Non-pigmented ciliary epithelial cell (primary cell): ENCODE data around the gene SOX8.
"Not testable (repeated sequence)": the region's sequence is repeated elsewhere in the genome, so short reads cannot be mapped to it uniquely, and the experiment has no call there.

Experiments
- DNase-seq: peaks from one replicate; pipeline ENCODE4 v3.0.0-alpha.2; 2010; ENCODE audit warnings: low read depth

Gene SOX8

DNA sequence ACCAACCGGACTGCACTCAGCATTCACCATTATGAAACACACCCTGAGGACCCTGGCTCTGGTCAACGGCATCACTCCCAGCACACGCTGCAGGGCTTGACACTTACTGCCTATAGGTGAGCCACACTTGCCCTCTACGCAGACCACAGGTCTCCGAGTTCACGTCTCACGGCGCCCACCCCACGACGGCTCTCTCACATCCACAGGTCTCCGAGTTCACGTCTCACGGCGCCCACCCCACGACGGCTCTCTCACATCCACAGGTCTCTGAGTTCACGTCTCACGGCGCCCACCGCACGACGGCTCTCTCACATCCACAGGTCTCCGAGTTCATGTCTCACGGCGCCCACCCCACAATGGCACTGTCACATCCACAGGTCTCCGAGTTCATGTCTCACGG lies 25.8 kb upstream of the SOX8 start:
- DNase-seq = not testable (repeated sequence)

- DNase-seq = no peak
These were observed 22.1 kb upstream of the SOX8 start for GRCh38 chr16:959232-960040.

GRCh38 chr16:962366-962765 lies 19.2 kb upstream of the SOX8 start:
- DNase-seq = no peak

DNA sequence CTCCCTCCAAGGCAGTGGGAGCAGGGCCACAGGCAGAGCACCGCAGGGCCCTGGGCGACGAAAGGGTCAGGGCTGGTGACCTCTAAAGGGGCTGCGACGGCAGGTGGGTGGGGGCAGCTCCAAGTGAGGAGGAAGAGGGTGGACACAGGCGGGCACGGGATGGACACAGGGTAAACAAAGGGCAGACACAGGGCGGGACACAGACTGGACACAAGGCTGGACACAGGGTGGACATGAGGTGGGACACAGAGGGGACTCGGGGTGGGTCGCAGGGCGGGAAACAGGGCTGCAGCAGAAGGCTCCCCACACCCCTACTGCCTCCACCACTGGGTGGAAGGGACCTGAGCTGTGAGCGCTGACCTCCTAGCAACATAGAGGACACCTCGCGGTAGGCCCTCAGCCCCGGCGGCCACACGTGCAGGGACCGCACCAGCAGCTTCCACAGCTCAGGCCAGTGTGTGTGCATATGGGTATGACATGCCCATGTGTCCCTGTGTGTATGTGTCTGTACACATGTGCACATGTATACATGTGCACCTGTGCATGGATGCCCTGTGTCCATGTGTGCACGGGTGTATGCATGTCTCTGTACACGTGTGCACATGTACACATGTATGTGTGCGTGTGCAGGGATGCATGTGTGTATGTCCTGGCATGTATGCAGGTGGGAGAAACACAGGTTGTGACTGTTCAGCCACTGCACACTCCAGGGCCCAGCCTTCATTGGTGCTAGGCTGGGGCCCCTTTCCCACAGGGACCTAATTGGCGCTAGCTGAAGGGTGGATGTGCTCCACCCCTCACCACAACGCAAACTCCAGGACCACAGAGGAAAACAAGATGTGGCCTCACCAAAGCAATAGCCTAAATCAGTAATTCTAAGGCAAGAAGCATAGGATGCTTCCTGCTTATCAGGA lies 18.4 kb upstream of the SOX8 start:
- DNase-seq = no peak

DNA sequence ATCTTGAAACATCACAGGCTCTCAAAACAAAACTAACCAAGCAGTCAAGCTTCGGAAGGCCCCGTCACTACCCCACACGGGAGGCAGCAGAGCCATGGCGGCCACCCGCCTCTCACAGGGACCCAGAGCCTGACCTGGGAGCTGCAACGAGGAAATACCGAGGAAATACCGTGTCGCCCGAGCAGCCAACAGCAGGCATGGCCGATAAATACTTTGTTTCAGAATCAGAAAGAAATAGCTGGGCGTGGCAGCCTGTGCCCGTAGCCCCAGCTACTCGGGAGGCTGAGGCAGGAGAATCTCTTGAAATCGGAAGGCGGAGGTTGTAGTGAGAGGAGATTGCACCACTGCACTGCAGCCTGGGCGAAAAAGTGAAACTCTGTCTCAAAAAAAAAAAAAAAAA lies 17.7 kb upstream of the SOX8 start:
- DNase-seq = no peak

- DNase-seq = no peak
These were observed 17.1 kb upstream of the SOX8 start for GRCh38 chr16:964356-965035.

- no peak for DNase-seq
These were observed 16.6 kb upstream of the SOX8 start for GRCh38 chr16:965036-965395.

GRCh38 chr16:965487-965886 lies 16.1 kb upstream of the SOX8 start:
- no peak for DNase-seq

DNA sequence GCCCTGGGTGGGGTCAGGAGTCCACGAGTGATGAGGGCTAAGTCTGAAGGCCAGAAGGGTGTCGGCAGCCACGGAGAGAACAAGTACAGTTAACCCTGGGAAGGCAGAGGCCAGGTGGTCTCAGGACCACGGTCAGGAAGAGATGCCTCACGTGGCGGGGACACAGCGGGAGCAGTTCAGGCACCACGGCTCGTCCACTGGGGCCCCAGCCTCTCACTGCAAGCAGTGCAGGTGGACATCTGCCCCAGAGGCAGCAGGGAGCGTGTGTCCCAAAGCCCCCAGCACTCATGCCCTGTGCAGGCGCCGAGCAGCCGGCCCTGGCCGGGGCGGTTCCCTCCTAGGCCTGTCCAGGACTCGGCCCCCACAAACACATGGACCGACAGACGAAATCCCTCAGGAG lies 15.5 kb upstream of the SOX8 start:
- DNase-seq = no peak

DNA sequence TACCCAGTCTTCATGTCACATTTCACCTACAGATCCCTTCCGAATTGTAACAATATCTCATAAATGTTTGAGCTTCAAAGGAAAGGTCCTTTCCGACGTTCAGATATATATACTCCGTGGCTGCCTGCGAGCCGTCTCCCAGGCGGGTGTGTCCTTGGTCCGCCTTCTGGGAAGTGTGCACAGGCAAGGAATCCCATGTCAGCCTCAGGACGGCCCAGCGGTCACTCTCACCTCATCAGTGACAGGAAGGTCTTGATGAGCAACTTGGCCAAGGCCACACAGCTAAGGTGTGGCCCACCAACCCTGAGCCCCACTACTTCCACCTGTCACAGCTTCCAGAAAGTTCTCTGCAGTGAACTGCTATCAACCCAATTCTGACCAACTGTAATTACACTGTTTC lies 15.1 kb upstream of the SOX8 start:
- no peak for DNase-seq

GRCh38 chr16:967077-967541 lies 14.5 kb upstream of the SOX8 start:
- no peak for DNase-seq

GRCh38 chr16:967546-968295 lies 13.8 kb upstream of the SOX8 start:
- DNase-seq = no peak

DNA sequence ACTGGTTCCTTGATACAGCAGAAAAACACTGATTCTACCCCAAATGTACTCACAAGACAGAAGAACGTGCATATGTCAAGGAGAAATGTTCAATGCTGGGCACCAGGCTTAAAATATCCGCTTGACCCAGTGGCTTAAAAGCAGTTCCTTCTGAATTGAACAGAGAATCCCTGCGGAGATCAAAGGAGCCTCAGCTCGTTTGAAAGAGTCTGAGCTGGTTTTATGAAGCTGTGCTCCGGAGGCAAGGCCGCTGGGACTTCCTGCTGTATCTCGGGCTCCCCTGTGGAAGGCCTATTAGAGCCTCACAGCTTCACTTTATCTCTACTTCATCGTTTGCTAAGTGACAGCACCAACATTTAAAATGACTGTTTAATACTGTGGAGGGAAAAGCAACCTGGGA lies 12.9 kb upstream of the SOX8 start:
- DNase-seq = no peak

- DNase-seq = no peak
These were observed 11.8 kb upstream of the SOX8 start for GRCh38 chr16:969508-970385.

- no peak for DNase-seq
These were observed 11.2 kb upstream of the SOX8 start for GRCh38 chr16:970386-970765.

DNA sequence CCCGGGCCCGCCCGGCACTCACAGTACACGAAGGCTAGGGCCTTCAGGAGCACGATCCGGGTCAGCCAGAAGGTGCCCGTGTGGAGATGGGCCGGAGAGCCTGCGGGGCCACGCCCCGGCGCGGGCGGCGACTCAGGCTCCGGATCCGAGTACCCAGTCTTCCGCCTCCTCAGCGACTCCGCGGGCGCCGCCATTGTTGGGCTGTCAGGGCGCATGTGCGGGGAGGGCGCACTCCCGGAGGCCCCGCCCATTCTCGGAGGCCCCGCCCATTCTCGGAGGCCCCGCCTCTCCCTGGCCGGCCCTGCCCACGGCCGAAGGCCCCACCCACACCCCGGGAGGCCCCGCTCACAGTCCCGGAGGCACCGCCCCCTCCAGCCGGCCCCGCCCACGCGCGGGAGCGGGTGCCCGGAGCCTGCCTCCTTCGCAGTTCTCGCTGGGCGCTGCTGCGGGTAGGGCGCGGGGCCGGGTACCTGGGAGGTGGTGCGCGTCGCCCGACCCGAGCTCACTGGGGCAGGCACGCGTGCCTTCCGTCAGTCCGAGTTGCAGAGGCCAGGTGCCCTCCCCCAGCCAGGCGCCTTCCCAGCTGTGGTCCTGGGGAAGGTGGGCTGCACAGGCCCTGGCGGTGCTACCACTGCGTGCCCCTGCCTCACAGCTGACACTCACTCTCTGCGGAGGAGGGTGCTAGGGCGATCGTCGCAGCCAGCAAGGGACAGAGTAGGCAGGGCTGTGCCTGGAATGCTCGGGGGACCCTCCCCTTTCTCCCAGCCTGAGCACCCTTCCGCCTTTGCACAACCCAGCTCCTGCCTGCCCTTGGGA lies 10.6 kb upstream of the SOX8 start, which contains the start of gene LMF1:
TSS of gene LMF1 (minus strand) at position 219 of the 816 bp plus-strand sequence. CDS start at position 215, 4 bp downstream.
- peak; percentile 35 for DNase-seq

- DNase-seq = no peak
These were observed 10.0 kb upstream of the SOX8 start for GRCh38 chr16:971582-971905.

- no peak for DNase-seq
These were observed 9.6 kb upstream of the SOX8 start for GRCh38 chr16:971981-972315.

- no peak for DNase-seq
These were observed 9.1 kb upstream of the SOX8 start for GRCh38 chr16:972316-973002.

GRCh38 chr16:973366-973765 lies 8.2 kb upstream of the SOX8 start:
- DNase-seq = no peak
